ENCODE results near the gene SCFD2. TPM values are rescaled to one million over a fixed set of nuclear protein-coding genes. Genes with fewer than 3 reads are reported as not detected.

Gene SCFD2
- total and polyA plus RNA-seq, 2 of the 8 experiments (the other 6 are each of a cell fraction or from before 2014, with no cell fraction given), result 6.2 to 10.2 TPM

- Histone ChIP-seq H3K79me1 (ENCODE audit: low read depth, low read length) (no peaks in the 10 kb centered on the region), H3K9ac (replicated peaks in 1 of 4; ENCODE audit: extremely low read depth in 1 of 4, low read depth in 3 of 4, low read length in 3 of 4) (no peak overlapping the region), H3K9me3 (ENCODE audit: insufficient read depth in 2 of 2, low read depth in 1 of 2, low read length in 1 of 2) (no peaks in the 10 kb centered on the region), H3K4me1 (replicated peaks in 1 of 4; ENCODE audit: control insufficient read depth in 3 of 4, insufficient read depth in 4 of 4, low read length in 3 of 4) (no peaks in the 10 kb centered on the region), H2BK20ac (ENCODE audit: low read length) (no peak overlapping the region), H3K27me3 (replicated peaks in 1 of 4; ENCODE audit: control insufficient read depth in 3 of 4, extremely low read depth in 1 of 4, insufficient read depth in 3 of 4, low read length in 3 of 4) (no peaks in the 10 kb centered on the region), H4K91ac (replicated peaks; ENCODE audit: insufficient read length, low read length) (no peak overlapping the region), H3K27ac (ENCODE audit: low read depth, low read length) (no peak overlapping the region), H3K4me2 (ENCODE audit: insufficient read depth in 1 of 2, low read depth in 2 of 2, low read length in 2 of 2) (no peak overlapping the region), H4K20me1 (replicated peaks in 1 of 2; ENCODE audit: control insufficient read depth in 1 of 2, insufficient read depth in 2 of 2, low read length in 2 of 2) (no peaks in the 10 kb centered on the region), H2AK5ac (ENCODE audit: low read depth, low read length) (no peak overlapping the region), H2BK12ac (ENCODE audit: low read depth, low read length) (no peak overlapping the region), H3K23ac (ENCODE audit: insufficient read length) (no peak overlapping the region), H2BK15ac (ENCODE audit: low read length) (no peak overlapping the region), H4K5ac (ENCODE audit: insufficient read length, low read depth, low read length) (no peak overlapping the region), H3K23me2 (ENCODE audit: low read depth, low read length) (no peaks in the 10 kb centered on the region), H4K8ac (ENCODE audit: extremely low read depth, insufficient read depth, low read length) (no peak overlapping the region), H3K14ac (ENCODE audit: insufficient read length) (no peak overlapping the region), H3K36me3 (ENCODE audit: control insufficient read depth in 2 of 4, insufficient read depth in 4 of 4, low read length in 3 of 4) (no peaks in the 10 kb centered on the region), H3K18ac (ENCODE audit: extremely low read depth, low read length) (no peak overlapping the region), H3K79me2 (ENCODE audit: control insufficient read depth in 1 of 2, insufficient read depth in 2 of 2, low read length in 2 of 2) (no peaks in the 10 kb centered on the region), H3K56ac (replicated peaks; ENCODE audit: insufficient read length, low read depth, low read length) (no peak overlapping the region), H2AFZ (ENCODE audit: low read length) (no peak overlapping the region), H3K4me3 (ENCODE audit: extremely low read depth in 1 of 4, insufficient read depth in 2 of 4, low read depth in 3 of 4, low read length in 4 of 4) (no peak overlapping the region), H3K4ac (replicated peaks; ENCODE audit: insufficient read length, low read depth, low read length) (no peak overlapping the region), H2BK120ac (replicated peaks; ENCODE audit: low read depth, low read length) (no peak overlapping the region), H2BK5ac (ENCODE audit: low read depth, low read length) (no peak overlapping the region)
- DNase-seq (ENCODE audit: low read depth in 1 of 2, low spot score in 2 of 2) (no peak), FAIRE-seq (no peak)
- TF ChIP-seq ZNF274 (IDR thresholded peaks at IDR 0.05; ENCODE audit: borderline replicate concordance, extremely low read depth, low read length), result no peak
- no peak for TF ChIP-seq CTBP2 (IDR thresholded peaks at IDR 0.05; ENCODE audit: borderline replicate concordance, insufficient read depth, insufficient read length, low read length)
- TF ChIP-seq, protein P1, sequence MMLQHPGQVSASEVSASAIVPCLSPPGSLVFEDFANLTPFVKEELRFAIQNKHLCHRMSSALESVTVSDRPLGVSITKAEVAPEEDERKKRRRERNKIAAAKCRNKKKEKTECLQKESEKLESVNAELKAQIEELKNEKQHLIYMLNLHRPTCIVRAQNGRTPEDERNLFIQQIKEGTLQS (IDR thresholded peaks at IDR 0.05; ENCODE audit: insufficient read depth, low read depth, low read length), result no peak
- TF ChIP-seq HDAC2 (IDR thresholded peaks at IDR 0.05; ENCODE audit: borderline replicate concordance in 1 of 2, low read depth in 2 of 2, low read length in 2 of 2), result no peak
- TF ChIP-seq SIN3A (conservative IDR thresholded peaks at IDR 0.05 in 1 of 2, IDR thresholded peaks at IDR 0.05 in 1 of 2; ENCODE audit: low read depth in 1 of 2, low read length in 2 of 2), result no peak
- ChIA-PET CTCF (ENCODE audit: partially characterized antibody) (interaction anchor here (2.8 kb wide), 1 partner anchor 10 kb away, joined by 11 read pairs; no protein-coding TSS in a partner anchor), POLR2A (ENCODE audit: partially characterized antibody) (no interaction called here)
- WGBS, 2 experiments (ENCODE audit: extremely low coverage in 1 of 2, insufficient coverage in 1 of 2, insufficient read length in 1 of 2, insufficient replicate concordance in 2 of 2, low coverage in 1 of 2, low lambda C conversion rate in 2 of 2, missing lambda C conversion rate in 1 of 2), result 98% methylated on average over 3 of the region's 3 CpGs; no CpG with 5 or more reads in 1 of the 2 experiments
Measured at GRCh38 chr4:53005808-53006207, 360.1 kb downstream of the SCFD2 start.

Measured in H1 (cell line).